Endothelial cell of umbilical vein (primary cell): ENCODE data around the gene HDAC4. TPM values are rescaled to one million over a fixed set of nuclear protein-coding genes. Genes with fewer than 3 reads are reported as not detected.

Experiments used
- BruUV-seq: library from RNA; stranded (reverse); fragments of 400-500 nt; replicated peaks from 2 replicates; lab custom pipeline; 2021; lab: Mats Ljungman, UMichigan
- CTCF ChIA-PET: fragments of 300-600, 350-600 bp; sonication (Branson Sonifier 250); formaldehyde crosslinking; loops from one replicate; lab custom pipeline; 2021; ENCODE audit warnings: antibody characterized with exemption, inconsistent platforms; lab: Charles Lee
- POLR2A ChIA-PET: fragments of 300-600, 350-600 bp; sonication (Branson Sonifier 250); formaldehyde crosslinking; loops from one replicate; lab custom pipeline; 2021; ENCODE audit warnings: antibody characterized with exemption, inconsistent platforms; lab: Charles Lee
- DNase-seq: peaks from one replicate; pipeline ENCODE4 v3.0.0-alpha.2; 2011; ENCODE audit warnings: low read depth, low spot score
- FAIRE-seq: peaks from 2 replicates; lab custom pipeline; 2011; peaks lifted over from hg19 to GRCh38; lab: Jason Lieb, UNC
- H2AFZ ChIP-seq: 2 replicates; pipeline ENCODE4 v1.6.0; 2012; ENCODE audit warnings: low read depth, low read length, control low read depth, inconsistent platforms
- H3K27ac ChIP-seq: 2 replicates; pipeline ENCODE4 v1.5.1; 2011; ENCODE audit warnings: low read depth, mild to moderate bottlenecking, control low read depth, low read length, moderate library complexity; ENCODE audit not compliant: insufficient read depth
- H3K27me3 ChIP-seq, 2 experiments: 2 replicates each; pipeline versions ENCODE4 v1.6.0 to v1.6.1; 2011; ENCODE audit warnings: low read length in 2 of 2, mixed read lengths in 1 of 2; ENCODE audit not compliant: control insufficient read depth in 2 of 2, insufficient read depth in 2 of 2
- H3K36me3 ChIP-seq, 2 experiments: 2 replicates in 1 of 2; 3 replicates in 1 of 2; pipeline ENCODE4 v1.5.1; 2011; ENCODE audit warnings: low read length in 2 of 2, mild to moderate bottlenecking in 1 of 2, moderate library complexity in 1 of 2; ENCODE audit not compliant: control insufficient read depth in 2 of 2, insufficient read depth in 2 of 2; ENCODE audit errors: extremely low read depth in 1 of 2
- H3K4me1 ChIP-seq: 3 replicates; pipeline ENCODE4 v1.5.1; 2011; ENCODE audit warnings: mild to moderate bottlenecking, low read length; ENCODE audit not compliant: control insufficient read depth, insufficient read depth; ENCODE audit errors: extremely low read depth
- H3K4me2 ChIP-seq: 2 replicates; pipeline ENCODE4 v1.6.1; 2011; ENCODE audit warnings: low read length, control low read depth, mixed read lengths; ENCODE audit not compliant: insufficient read depth
- H3K4me3 ChIP-seq, 3 experiments: fragments of 200-600 bp in 1 of 3; sonication (generic), shearing (Covaris generic) in 1 of 3; replicated peaks in 1 of 3; 2 replicates each; pipeline ENCODE4 v1.5.1; 2011 to 2016; ENCODE audit warnings: control low read depth in 3 of 3, low read length in 3 of 3, mild to moderate bottlenecking in 2 of 3, inconsistent platforms in 1 of 3, low read depth in 1 of 3, moderate library complexity in 1 of 3; ENCODE audit not compliant: insufficient read depth in 1 of 3
- H3K79me2 ChIP-seq: 2 replicates; pipeline ENCODE4 v1.6.0; 2012; ENCODE audit warnings: low read length, inconsistent platforms; ENCODE audit not compliant: control insufficient read depth, insufficient read depth
- H3K9ac ChIP-seq: replicated peaks from 2 replicates; pipeline ENCODE3; 2011; ENCODE audit warnings: low read length, control low read depth; ENCODE audit not compliant: insufficient read depth; ENCODE audit errors: extremely low read depth
- H3K9me1 ChIP-seq: replicated peaks from 3 replicates; pipeline ENCODE4 v1.6.0; 2011; ENCODE audit warnings: mild to moderate bottlenecking, low read length; ENCODE audit not compliant: control insufficient read depth, insufficient read depth; ENCODE audit errors: extremely low read depth
- H3K9me3 ChIP-seq: replicated peaks from 2 replicates; pipeline ENCODE4 v1.5.1; 2012; ENCODE audit warnings: low read length, inconsistent platforms; ENCODE audit not compliant: control insufficient read depth, insufficient read depth
- H4K20me1 ChIP-seq: replicated peaks from 2 replicates; pipeline ENCODE3; 2011; ENCODE audit warnings: mild to moderate bottlenecking, low read length; ENCODE audit not compliant: control insufficient read depth, insufficient read depth; ENCODE audit errors: extremely low read depth
- CTCF ChIP-seq, 2 donors: IDR thresholded peaks; 1 replicate in 1 of 2; 2 replicates in 1 of 2; pipeline ENCODE4 v1.5.1; 2011; ENCODE audit warnings: low read length in 2 of 2, mild to moderate bottlenecking in 2 of 2, moderate library complexity in 2 of 2, control low read depth in 1 of 2, inconsistent platforms in 1 of 2, low read depth in 1 of 2; ENCODE audit not compliant: insufficient read depth in 1 of 2; ENCODE audit errors: extremely low read depth in 1 of 2
- EZH2 ChIP-seq: IDR thresholded peaks from 2 replicates; pipeline ENCODE4 v1.6.1; 2012; ENCODE audit warnings: borderline replicate concordance, low read depth, mild to moderate bottlenecking, moderate library complexity, low read length, inconsistent platforms; ENCODE audit not compliant: severe bottlenecking
- FOS ChIP-seq: IDR thresholded peaks from 2 replicates; pipeline ENCODE4 v1.6.1; 2011; ENCODE audit warnings: mild to moderate bottlenecking, low read length, moderate library complexity, borderline replicate concordance; ENCODE audit not compliant: insufficient read depth
- GATA2 ChIP-seq: IDR thresholded peaks from 2 replicates; pipeline ENCODE4 v1.7.0; 2011; ENCODE audit warnings: low read depth, mild to moderate bottlenecking, moderate library complexity, mixed read lengths, low read length; ENCODE audit not compliant: insufficient read length, insufficient read depth
- MAX ChIP-seq: IDR thresholded peaks from 2 replicates; pipeline ENCODE4 v1.6.1; 2011; ENCODE audit not compliant: insufficient read depth, insufficient read length
- MYC ChIP-seq: IDR thresholded peaks from one replicate; pipeline ENCODE4 v1.6.1; 2011; ENCODE audit warnings: mild to moderate bottlenecking, low read depth, low read length
- POLR2A ChIP-seq: IDR thresholded peaks from 2 replicates; pipeline ENCODE4 v1.6.1; 2012; ENCODE audit warnings: low read depth, mild to moderate bottlenecking, control low read depth, low read length
- POLR2AphosphoS5 ChIP-seq: IDR thresholded peaks from 2 replicates; pipeline ENCODE4 v1.6.1; 2012; ENCODE audit warnings: low read depth, mild to moderate bottlenecking, control low read depth, low read length, moderate library complexity; ENCODE audit not compliant: insufficient read depth
- dilution Hi-C: fragments of 300-500 bp; cut with MboI; formaldehyde crosslinking; loops from one replicate; pipeline ENCODE4 v1.15.0; 2019; ENCODE audit warnings: low sequenced_read_pairs; ENCODE audit not compliant: extremely low pct_ligation_motif_present
- intact Hi-C: fragments of 100-400 bp; cut with micrococcal nuclease; formaldehyde crosslinking; loops from one replicate; pipeline ENCODE4 v1.10.0; 2022
- polyA plus RNA-seq, 4 experiments: library from polyadenylated mRNA; depleted of rRNA in 3 of 4; stranded (reverse) in 3 of 4; unstranded in 1 of 4; fragments of >200 nt; gene quantifications; 2 replicates each; pipeline versions ENCODE4 v1.2.1 to v1.2.3, GENCODE V29; 2011 to 2012; ENCODE audit warnings: missing spikeins in 1 of 4
- total RNA-seq: library from RNA; stranded (reverse); gene quantifications from 2 replicates; pipeline ENCODE4 v1.2.3, GENCODE V29; 2021

The HDAC4 gene
- total and polyA plus RNA-seq, 2 donors (not counting 3 experiments of a cell fraction or from before 2014, with no cell fraction given) = 13.4 to 33.0 TPM

- FAIRE-seq (no peak), DNase-seq (no peak)
- no peaks in the 10 kb centered on the region for H3K4me1 ChIP-seq
- no peaks in the 10 kb centered on the region for H3K27me3 ChIP-seq
- TF ChIP-seq EZH2 = no peak
- TF ChIP-seq MYC = no peak
- TF ChIP-seq CTCF (IDR thresholded peaks at IDR 0.05; ENCODE audit: extremely low read depth in 1 of 2, insufficient read depth in 1 of 2, low read depth in 1 of 2, low read length in 2 of 2) = no peak
- TF ChIP-seq MAX = no peak
- no peak for TF ChIP-seq POLR2AphosphoS5
- TF ChIP-seq FOS = no peak
- no peak for TF ChIP-seq POLR2A
- TF ChIP-seq GATA2 = no peak
- intact Hi-C loops = no loop called here
- peaks cover 0 to 22% of the 10 kb centered on the region in 2 experiments for H3K36me3 ChIP-seq
- POLR2A ChIA-PET = no interaction called here
- no peaks in the 10 kb centered on the region for H3K9me3 ChIP-seq
- H3K9ac ChIP-seq = no peak overlapping the region
- H3K27ac ChIP-seq = no peak overlapping the region
- H3K9me1 ChIP-seq = no peaks in the 10 kb centered on the region
- H2AFZ ChIP-seq = no peak overlapping the region
- no peaks in the 10 kb centered on the region for H3K79me2 ChIP-seq
- dilution Hi-C loops = no loop called here
- H3K4me2 ChIP-seq = no peak overlapping the region
- no TSS peak for BruUV-seq
- H3K4me3 ChIP-seq = no peak overlapping the region
- CTCF ChIA-PET = interaction anchor here (1.1 to 2.1 kb wide), 2 partner anchors 11 to 14 kb away, joined by 3 to 8 read pairs; no protein-coding TSS in a partner anchor
- no peaks in the 10 kb centered on the region for H4K20me1 ChIP-seq
Measured at GRCh38 chr2:239129147-239129920, 271.5 kb downstream of the HDAC4 start.
